ENCODE results near the gene IQSEC3. TPM values are rescaled to one million over a fixed set of nuclear protein-coding genes. Genes with fewer than 3 reads are reported as not detected.

Gene IQSEC3
- total RNA-seq, 1 experiment from 2014 or later, result 1.7 TPM

DNA sequence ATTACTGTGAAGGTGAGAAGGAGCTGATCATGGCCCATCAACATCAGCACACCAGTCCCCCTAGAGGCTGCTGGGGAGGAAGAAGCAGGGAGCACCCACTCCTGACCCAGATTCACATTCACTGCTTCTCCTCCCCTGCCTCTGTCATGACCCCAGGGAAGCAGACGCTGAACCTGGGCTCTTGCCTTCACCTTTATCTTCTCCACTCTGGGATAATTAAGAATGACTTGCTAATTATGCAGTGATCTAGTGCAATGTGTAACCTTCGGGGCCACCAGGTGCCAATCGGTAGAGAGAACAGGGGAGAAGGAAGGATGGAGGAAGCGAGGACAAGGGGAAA, 44.4 kb upstream of the IQSEC3 start:
- H3K36me3 Mint-ChIP-seq, result peaks cover 4% of the 10 kb centered on the region; the same call in 1 of the 2 replicates
- POLR2A ChIA-PET, result no interaction called here
- H3K4me1 Mint-ChIP-seq, result no peaks in the 10 kb centered on the region

More for the DNA sequence above, 44.4 kb upstream of the IQSEC3 start:
- no peak overlapping the region for H3K4me3 Mint-ChIP-seq
- CTCF ChIA-PET, result no interaction called here
- DNase-seq (ENCODE audit: low spot score) (no peak), ATAC-seq (no peak)
- H3K9me3 Mint-ChIP-seq, result no peaks in the 10 kb centered on the region
- TF ChIP-seq, protein P1, sequence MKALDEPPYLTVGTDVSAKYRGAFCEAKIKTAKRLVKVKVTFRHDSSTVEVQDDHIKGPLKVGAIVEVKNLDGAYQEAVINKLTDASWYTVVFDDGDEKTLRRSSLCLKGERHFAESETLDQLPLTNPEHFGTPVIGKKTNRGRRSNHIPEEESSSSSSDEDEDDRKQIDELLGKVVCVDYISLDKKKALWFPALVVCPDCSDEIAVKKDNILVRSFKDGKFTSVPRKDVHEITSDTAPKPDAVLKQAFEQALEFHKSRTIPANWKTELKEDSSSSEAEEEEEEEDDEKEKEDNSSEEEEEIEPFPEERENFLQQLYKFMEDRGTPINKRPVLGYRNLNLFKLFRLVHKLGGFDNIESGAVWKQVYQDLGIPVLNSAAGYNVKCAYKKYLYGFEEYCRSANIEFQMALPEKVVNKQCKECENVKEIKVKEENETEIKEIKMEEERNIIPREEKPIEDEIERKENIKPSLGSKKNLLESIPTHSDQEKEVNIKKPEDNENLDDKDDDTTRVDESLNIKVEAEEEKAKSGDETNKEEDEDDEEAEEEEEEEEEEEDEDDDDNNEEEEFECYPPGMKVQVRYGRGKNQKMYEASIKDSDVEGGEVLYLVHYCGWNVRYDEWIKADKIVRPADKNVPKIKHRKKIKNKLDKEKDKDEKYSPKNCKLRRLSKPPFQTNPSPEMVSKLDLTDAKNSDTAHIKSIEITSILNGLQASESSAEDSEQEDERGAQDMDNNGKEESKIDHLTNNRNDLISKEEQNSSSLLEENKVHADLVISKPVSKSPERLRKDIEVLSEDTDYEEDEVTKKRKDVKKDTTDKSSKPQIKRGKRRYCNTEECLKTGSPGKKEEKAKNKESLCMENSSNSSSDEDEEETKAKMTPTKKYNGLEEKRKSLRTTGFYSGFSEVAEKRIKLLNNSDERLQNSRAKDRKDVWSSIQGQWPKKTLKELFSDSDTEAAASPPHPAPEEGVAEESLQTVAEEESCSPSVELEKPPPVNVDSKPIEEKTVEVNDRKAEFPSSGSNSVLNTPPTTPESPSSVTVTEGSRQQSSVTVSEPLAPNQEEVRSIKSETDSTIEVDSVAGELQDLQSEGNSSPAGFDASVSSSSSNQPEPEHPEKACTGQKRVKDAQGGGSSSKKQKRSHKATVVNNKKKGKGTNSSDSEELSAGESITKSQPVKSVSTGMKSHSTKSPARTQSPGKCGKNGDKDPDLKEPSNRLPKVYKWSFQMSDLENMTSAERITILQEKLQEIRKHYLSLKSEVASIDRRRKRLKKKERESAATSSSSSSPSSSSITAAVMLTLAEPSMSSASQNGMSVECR (CRISPR knock-in tag; IDR thresholded peaks at IDR 0.05; ENCODE audit: borderline replicate concordance), result no peak
- no peak for TF ChIP-seq USF1 (CRISPR knock-in tag; IDR thresholded peaks at IDR 0.05)
- TF ChIP-seq ZBTB43 (CRISPR knock-in tag; IDR thresholded peaks at IDR 0.05), result no peak
- TF ChIP-seq, protein P2, sequence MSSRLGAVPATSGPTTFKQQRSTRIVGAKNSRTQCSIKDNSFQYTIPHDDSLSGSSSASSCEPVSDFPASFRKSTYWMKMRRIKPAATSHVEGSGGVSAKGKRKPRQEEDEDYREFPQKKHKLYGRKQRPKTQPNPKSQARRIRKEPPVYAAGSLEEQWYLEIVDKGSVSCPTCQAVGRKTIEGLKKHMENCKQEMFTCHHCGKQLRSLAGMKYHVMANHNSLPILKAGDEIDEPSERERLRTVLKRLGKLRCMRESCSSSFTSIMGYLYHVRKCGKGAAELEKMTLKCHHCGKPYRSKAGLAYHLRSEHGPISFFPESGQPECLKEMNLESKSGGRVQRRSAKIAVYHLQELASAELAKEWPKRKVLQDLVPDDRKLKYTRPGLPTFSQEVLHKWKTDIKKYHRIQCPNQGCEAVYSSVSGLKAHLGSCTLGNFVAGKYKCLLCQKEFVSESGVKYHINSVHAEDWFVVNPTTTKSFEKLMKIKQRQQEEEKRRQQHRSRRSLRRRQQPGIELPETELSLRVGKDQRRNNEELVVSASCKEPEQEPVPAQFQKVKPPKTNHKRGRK (CRISPR knock-in tag; IDR thresholded peaks at IDR 0.05; ENCODE audit: borderline replicate concordance), result no peak
- TF ChIP-seq ZNF532 (CRISPR knock-in tag; IDR thresholded peaks at IDR 0.05; ENCODE audit: borderline replicate concordance), result no peak
- TF ChIP-seq ZBTB21 (CRISPR knock-in tag; IDR thresholded peaks at IDR 0.05; ENCODE audit: borderline replicate concordance), result no peak
- TF ChIP-seq, protein P3, sequence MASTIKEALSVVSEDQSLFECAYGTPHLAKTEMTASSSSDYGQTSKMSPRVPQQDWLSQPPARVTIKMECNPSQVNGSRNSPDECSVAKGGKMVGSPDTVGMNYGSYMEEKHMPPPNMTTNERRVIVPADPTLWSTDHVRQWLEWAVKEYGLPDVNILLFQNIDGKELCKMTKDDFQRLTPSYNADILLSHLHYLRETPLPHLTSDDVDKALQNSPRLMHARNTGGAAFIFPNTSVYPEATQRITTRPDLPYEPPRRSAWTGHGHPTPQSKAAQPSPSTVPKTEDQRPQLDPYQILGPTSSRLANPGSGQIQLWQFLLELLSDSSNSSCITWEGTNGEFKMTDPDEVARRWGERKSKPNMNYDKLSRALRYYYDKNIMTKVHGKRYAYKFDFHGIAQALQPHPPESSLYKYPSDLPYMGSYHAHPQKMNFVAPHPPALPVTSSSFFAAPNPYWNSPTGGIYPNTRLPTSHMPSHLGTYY (CRISPR knock-in tag; IDR thresholded peaks at IDR 0.05), result no peak
- TF ChIP-seq FOXJ3 (CRISPR knock-in tag; IDR thresholded peaks at IDR 0.05; ENCODE audit: borderline replicate concordance), result no peak
- TF ChIP-seq ZNF121 (CRISPR knock-in tag; IDR thresholded peaks at IDR 0.05), result no peak
- no peak for TF ChIP-seq SOX15 (CRISPR knock-in tag; IDR thresholded peaks at IDR 0.05)
- no peak overlapping the region for H3K27ac Mint-ChIP-seq
- H3K27me3 Mint-ChIP-seq (ENCODE audit: low read depth), result no peaks in the 10 kb centered on the region
